ENCODE data around the gene APOL1. TPM values are rescaled to one million over a fixed set of nuclear protein-coding genes. Genes with fewer than 3 reads are reported as not detected.
A peak's percentile ranks its signal among the peaks of the same experiment; 100 is the strongest.
"Not testable (repeated sequence)": the region's sequence is repeated elsewhere in the genome, so short reads cannot be mapped to it uniquely, and the experiment has no call there.

APOL1 gene
- total RNA-seq, 1 donor from 2014 or later: 7.9 TPM

- no peak for DNase-seq
These were observed 27.5 kb upstream of the APOL1 start for GRCh38 chr22:36225333-36225922.

- DNase-seq: no peak
These were observed 26.7 kb upstream of the APOL1 start for GRCh38 chr22:36226189-36226588.

GRCh38 chr22:36227396-36227795, 25.5 kb upstream of the APOL1 start:
- DNase-seq: no peak

- DNase-seq: no peak
These were observed 25.1 kb upstream of the APOL1 start for GRCh38 chr22:36227806-36228205.

- not testable (repeated sequence) for DNase-seq
These were observed 24.6 kb upstream of the APOL1 start for GRCh38 chr22:36228369-36228768.

- DNase-seq: no peak
These were observed 24.0 kb upstream of the APOL1 start for GRCh38 chr22:36228944-36229343.

- DNase-seq: not testable (repeated sequence)
These were observed 23.3 kb upstream of the APOL1 start for GRCh38 chr22:36229649-36230048.

GRCh38 chr22:36231051-36231450, 21.9 kb upstream of the APOL1 start:
- not testable (repeated sequence) for DNase-seq

- no peak for DNase-seq
These were observed 20.1 kb upstream of the APOL1 start for GRCh38 chr22:36232715-36233401.

- no peak for DNase-seq
These were observed 19.1 kb upstream of the APOL1 start for GRCh38 chr22:36233796-36234195.

GRCh38 chr22:36234213-36234612, 18.7 kb upstream of the APOL1 start:
- no peak for DNase-seq

GRCh38 chr22:36234919-36235318, 18.0 kb upstream of the APOL1 start:
- peak; percentile 35 for DNase-seq

- no peak for DNase-seq
These were observed 17.3 kb upstream of the APOL1 start for GRCh38 chr22:36235585-36235984.

- DNase-seq: no peak
These were observed 16.3 kb upstream of the APOL1 start for GRCh38 chr22:36236388-36237319.

GRCh38 chr22:36237462-36238372, 15.2 kb upstream of the APOL1 start:
- DNase-seq: peak; percentile 17

- DNase-seq: peak; percentile 25
These were observed 14.4 kb upstream of the APOL1 start for GRCh38 chr22:36238373-36239149.

- no peak for DNase-seq
These were observed 13.9 kb upstream of the APOL1 start for GRCh38 chr22:36239150-36239400.

GRCh38 chr22:36239401-36240171, 13.3 kb upstream of the APOL1 start, which contains the start of gene APOL2:
TSS of gene APOL2 (minus strand) at chr22:36239527. CDS start at chr22:36233162, 6,365 bp downstream.
- peak; percentile 96 for DNase-seq

GRCh38 chr22:36243986-36244385, 8.9 kb upstream of the APOL1 start:
- peak; percentile 73 for DNase-seq

Data from tongue (tissue), 2 donors.